GM13977 (cell line): ENCODE results near the gene SYT2.

Experiments used
- DNase-seq: peaks from one replicate; pipeline ENCODE4 v3.0.0; 2012; ENCODE audit warnings: low spot score
- in situ Hi-C: fragments of 300-500 bp; cut with MboI; formaldehyde crosslinking; loops from one replicate; pipeline ENCODE4 v1.12.0; 2022; ENCODE audit warnings: low sequenced_read_pairs, low pct_unique_long_range_greater_than_20kb, mixed read lengths, inconsistent platforms; ENCODE audit not compliant: unreplicated experiment
- TF ChIP-seq, protein P1 (sequence below): IDR thresholded peaks from 2 replicates; pipeline ENCODE4 v1.5.1; 2012; ENCODE audit warnings: mild to moderate bottlenecking, control low read depth; ENCODE audit not compliant: insufficient read depth; ENCODE audit errors: extremely low read depth, missing control alignments

Gene SYT2

GRCh38 chr1:202671399-202671798 lies 38.9 kb downstream of the SYT2 start:
- no peak for DNase-seq
- in situ Hi-C loops, result no loop called here
- TF ChIP-seq, protein P1, sequence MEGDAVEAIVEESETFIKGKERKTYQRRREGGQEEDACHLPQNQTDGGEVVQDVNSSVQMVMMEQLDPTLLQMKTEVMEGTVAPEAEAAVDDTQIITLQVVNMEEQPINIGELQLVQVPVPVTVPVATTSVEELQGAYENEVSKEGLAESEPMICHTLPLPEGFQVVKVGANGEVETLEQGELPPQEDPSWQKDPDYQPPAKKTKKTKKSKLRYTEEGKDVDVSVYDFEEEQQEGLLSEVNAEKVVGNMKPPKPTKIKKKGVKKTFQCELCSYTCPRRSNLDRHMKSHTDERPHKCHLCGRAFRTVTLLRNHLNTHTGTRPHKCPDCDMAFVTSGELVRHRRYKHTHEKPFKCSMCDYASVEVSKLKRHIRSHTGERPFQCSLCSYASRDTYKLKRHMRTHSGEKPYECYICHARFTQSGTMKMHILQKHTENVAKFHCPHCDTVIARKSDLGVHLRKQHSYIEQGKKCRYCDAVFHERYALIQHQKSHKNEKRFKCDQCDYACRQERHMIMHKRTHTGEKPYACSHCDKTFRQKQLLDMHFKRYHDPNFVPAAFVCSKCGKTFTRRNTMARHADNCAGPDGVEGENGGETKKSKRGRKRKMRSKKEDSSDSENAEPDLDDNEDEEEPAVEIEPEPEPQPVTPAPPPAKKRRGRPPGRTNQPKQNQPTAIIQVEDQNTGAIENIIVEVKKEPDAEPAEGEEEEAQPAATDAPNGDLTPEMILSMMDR, result no peak

DNA sequence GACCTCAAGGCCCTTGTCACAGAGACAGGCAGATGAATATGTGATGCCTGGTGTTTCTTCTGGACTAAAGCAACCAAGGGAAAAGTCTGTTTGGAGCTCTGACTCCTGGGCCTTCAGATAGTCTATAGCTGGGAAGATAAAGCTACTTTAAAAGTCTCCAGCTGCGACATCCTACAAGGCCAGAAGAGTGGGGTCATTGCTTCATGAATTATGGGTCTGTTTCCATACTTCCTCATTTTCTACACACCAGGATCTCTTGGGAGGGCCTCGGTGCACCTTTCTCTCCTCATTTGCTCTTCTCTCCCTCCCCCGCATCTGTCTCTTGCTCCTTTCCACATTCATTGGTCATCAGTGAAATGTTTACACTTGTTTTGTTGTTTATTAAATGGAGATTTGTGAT lies 44.8 kb downstream of the SYT2 start:
- TF ChIP-seq, protein P1, result no peak
- in situ Hi-C loops, result no loop called here
- no peak for DNase-seq

- TF ChIP-seq, protein P1, result no peak
- in situ Hi-C loops, result no loop called here
- no peak for DNase-seq
Measured at GRCh38 chr1:202664083-202664482, 46.2 kb downstream of the SYT2 start.

GRCh38 chr1:202663131-202663530 lies 47.1 kb downstream of the SYT2 start:
- in situ Hi-C loops, result no loop called here
- TF ChIP-seq, protein P1, result no peak
- DNase-seq, result no peak

DNA sequence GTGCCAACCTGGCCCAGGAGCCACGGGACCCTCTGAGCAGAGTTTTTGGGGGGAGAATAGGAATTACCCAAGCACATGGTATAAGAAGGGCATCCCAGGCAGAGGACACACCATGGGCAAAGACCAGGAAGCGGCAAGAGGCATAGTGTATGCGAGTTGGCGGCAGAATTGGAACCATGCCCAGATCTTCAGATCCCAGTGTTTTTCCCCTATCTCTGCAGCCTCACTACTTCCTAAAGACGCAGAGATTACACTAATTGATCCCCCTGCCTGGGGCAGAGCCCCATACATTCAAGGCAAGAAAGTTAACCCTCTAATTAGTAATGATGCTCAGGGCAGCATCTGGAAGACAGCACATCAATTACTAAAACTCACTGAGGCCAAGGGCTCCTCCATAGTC lies 48.2 kb downstream of the SYT2 start:
- no peak for DNase-seq
- in situ Hi-C loops, result no loop called here
- TF ChIP-seq, protein P1, result no peak

DNA sequence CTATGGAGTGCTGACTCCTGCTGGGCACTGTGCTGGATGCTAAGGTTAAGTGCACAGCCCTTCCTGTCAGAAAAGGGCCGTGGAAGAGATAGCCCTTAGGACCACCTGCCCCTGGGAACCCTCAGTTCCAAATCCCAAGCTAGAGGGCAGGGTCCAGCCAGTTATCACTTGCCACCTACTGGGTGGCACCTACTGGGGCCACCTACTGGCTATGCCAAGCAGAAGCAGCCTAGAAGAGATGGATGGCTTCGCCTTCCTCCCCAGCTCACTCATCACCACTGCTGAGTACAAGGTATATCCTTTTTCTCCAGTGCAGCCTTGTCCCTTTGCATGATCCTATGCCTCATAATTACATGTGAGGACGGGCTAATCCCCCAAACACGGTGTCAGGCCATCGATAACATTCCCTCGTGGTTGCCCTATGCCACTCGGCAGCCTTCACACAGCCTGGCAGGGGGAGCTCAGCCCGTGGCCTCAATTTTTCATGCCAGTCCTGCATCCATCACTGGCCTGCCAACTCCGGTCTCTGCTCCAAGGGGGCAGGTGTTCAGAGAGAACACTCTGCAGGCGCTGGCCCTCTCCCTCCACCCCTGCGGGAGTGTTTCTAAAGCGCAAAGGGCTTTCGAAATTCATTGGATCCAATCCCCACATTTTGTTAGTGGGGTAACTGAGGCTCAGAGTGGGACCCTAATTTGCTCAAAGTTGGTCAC lies 49.0 kb downstream of the SYT2 start:
- DNase-seq, result no peak
- TF ChIP-seq, protein P1, result peak; percentile 40
- in situ Hi-C loops, result no loop called here

DNA sequence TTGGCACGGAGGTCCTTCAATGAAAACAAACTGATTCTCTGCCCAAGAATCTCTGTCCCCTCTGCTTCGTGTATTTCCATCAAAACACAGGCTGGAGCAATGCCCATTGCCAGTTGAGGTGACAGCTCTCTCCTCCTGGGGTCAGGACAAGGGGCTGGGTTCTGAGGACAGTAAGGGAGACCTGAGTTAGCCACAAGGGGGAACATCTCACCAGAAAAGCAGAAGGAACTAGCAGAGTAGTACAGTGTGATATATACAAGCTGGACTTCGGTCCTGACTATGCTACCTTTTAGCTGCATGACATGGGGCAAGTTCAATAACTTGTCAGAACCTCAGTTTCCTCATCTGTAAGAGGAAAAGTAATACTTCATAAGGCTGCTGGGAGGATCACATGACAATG lies 50.3 kb downstream of the SYT2 start:
- in situ Hi-C loops, result no loop called here
- TF ChIP-seq, protein P1, result no peak
- DNase-seq, result no peak
